ENCODE results near the gene SKA3.

DNA sequence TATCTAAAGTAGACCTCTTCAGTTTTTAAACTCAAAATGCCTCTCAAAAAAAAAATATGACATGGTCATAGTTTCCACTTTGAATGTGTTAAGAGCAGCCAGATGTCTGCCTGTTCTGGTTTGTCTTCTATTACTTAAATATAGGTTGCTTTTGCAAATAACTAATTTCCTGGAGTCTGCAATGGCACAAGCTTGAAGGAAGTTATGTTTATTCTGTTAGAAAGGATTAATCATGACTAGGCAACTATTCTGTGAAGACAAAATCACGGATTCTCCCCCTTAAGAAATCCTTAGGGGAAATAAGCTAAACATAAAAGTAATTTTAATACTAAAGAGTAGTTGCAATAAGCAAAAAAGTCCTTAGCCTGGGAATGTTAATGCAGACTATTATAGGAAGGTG, 26.3 kb downstream of the SKA3 start:
- no peak for TF ChIP-seq ZNF274 (IDR thresholded peaks at IDR 0.05; ENCODE audit: low read depth, low read length)
- TF ChIP-seq YY1 (IDR thresholded peaks at IDR 0.05; ENCODE audit: insufficient read depth, insufficient read length), result no peak
- no peak for TF ChIP-seq SUZ12 (IDR thresholded peaks at IDR 0.05; ENCODE audit: extremely low read depth, insufficient read depth, insufficient read length)
